ENCODE measurements around the gene PIM1. TPM values are rescaled to one million over a fixed set of nuclear protein-coding genes. Genes with fewer than 3 reads are reported as not detected.

The PIM1 gene
- total RNA-seq, 1 donor from 2014 or later, result 56.8 TPM

GRCh38 chr6:37140145-37140544 lies 29.8 kb upstream of the PIM1 start:
- Histone ChIP-seq H3K4me3 (no peak overlapping the region), H3K4me1 (peaks cover 22% of the 10 kb centered on the region), H3K9me3 (no peaks in the 10 kb centered on the region), H3K27me3 (ENCODE audit: low read depth) (no peaks in the 10 kb centered on the region), H3K36me3 (no peaks in the 10 kb centered on the region), H3K27ac (no peak overlapping the region)
- TF ChIP-seq, protein P1, sequence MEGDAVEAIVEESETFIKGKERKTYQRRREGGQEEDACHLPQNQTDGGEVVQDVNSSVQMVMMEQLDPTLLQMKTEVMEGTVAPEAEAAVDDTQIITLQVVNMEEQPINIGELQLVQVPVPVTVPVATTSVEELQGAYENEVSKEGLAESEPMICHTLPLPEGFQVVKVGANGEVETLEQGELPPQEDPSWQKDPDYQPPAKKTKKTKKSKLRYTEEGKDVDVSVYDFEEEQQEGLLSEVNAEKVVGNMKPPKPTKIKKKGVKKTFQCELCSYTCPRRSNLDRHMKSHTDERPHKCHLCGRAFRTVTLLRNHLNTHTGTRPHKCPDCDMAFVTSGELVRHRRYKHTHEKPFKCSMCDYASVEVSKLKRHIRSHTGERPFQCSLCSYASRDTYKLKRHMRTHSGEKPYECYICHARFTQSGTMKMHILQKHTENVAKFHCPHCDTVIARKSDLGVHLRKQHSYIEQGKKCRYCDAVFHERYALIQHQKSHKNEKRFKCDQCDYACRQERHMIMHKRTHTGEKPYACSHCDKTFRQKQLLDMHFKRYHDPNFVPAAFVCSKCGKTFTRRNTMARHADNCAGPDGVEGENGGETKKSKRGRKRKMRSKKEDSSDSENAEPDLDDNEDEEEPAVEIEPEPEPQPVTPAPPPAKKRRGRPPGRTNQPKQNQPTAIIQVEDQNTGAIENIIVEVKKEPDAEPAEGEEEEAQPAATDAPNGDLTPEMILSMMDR (IDR thresholded peaks at IDR 0.05), result no peak
- ATAC-seq (no peak), DNase-seq (no peak)
- intact Hi-C loops (cut with DNase I), result no loop called here

DNA sequence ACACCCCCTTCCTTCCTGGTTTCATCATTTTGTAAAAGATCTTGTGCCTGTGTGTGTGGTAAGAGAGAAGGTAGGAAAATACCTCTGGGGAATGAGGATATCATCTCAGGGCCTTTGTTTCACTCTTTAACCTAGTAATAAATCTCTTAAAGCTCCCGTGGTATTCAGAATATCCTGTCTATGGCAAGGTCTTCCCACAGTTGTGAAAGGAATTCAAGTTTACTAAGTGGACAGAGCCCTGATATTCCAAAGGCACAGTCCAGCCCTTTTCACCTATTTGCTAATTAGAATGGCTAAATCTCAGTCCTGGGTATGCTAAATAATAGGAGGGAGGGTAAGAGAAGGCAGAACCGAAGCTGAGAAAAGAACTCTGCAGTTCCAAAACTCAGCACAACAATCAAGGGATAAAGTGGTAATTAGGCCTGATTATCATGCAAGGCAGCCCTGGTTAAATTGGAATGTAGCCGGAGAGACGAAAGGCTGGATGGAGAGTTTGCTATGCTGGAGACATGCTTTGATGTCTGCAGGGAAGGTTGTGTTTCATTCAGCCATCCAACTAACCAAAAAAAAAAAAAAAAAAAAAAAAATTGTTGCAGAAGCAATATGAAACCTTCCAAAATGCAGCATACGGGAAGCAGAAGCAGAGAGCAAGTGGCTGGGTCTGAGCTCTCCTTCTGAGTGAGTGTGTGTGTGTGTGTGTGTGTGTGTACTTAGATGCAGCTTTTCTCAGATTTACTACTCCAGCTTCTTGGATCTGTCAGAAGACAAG lies 28.5 kb upstream of the PIM1 start:
- TF ChIP-seq, protein P1 (IDR thresholded peaks at IDR 0.05), result no peak
- DNase-seq (no peak), ATAC-seq (no peak)
- H3K9me3 ChIP-seq, result no peaks in the 10 kb centered on the region
- H3K27me3 ChIP-seq (ENCODE audit: low read depth), result no peaks in the 10 kb centered on the region
- H3K4me1 ChIP-seq, result peaks cover 17% of the 10 kb centered on the region
- H3K27ac ChIP-seq, result no peak overlapping the region
- intact Hi-C loops (cut with DNase I), result no loop called here
- no peaks in the 10 kb centered on the region for H3K36me3 ChIP-seq
- H3K4me3 ChIP-seq, result no peak overlapping the region

- no peak overlapping the region for H3K27ac ChIP-seq
- DNase-seq (no peak), ATAC-seq (no peak)
- no peaks in the 10 kb centered on the region for H3K27me3 ChIP-seq (ENCODE audit: low read depth)
- H3K4me3 ChIP-seq, result no peak overlapping the region
- H3K4me1 ChIP-seq, result peaks cover 13% of the 10 kb centered on the region
- H3K9me3 ChIP-seq, result no peaks in the 10 kb centered on the region
- no peaks in the 10 kb centered on the region for H3K36me3 ChIP-seq
- TF ChIP-seq, protein P1 (IDR thresholded peaks at IDR 0.05), result no peak
- intact Hi-C loops (cut with DNase I), result no loop called here
Observed at GRCh38 chr6:37142050-37142614, 27.8 kb upstream of the PIM1 start.

DNA sequence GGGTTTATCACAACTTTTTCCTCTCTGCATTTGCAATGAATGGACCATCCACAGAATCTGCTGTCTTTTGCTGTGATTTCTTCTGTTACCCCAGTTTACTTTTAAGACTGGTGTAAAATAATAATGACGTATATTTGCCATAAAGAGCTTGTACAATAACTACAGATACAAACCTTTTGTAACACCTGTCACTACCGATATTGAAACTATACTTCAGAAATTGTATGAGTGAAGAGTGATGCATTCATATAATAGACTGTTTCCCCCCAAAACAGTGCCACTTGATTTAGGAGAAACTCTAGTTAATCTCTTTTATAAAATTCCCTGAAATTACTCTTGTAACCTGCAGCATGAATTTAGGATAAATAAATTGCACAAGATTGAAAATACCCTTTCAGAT lies 26.4 kb upstream of the PIM1 start:
- intact Hi-C loops (cut with DNase I), result no loop called here
- peaks cover 6% of the 10 kb centered on the region for H3K4me1 ChIP-seq
- TF ChIP-seq, protein P1 (IDR thresholded peaks at IDR 0.05), result no peak
- no peak for ATAC-seq
- no peaks in the 10 kb centered on the region for H3K36me3 ChIP-seq
- H3K27ac ChIP-seq, result peak overlapping the region; percentile 7
- H3K27me3 ChIP-seq (ENCODE audit: low read depth), result no peaks in the 10 kb centered on the region
- DNase-seq, result no peak
- no peak overlapping the region for H3K4me3 ChIP-seq
- H3K9me3 ChIP-seq, result no peaks in the 10 kb centered on the region

- Histone ChIP-seq H3K4me1 (peaks cover 6% of the 10 kb centered on the region), H3K9me3 (no peaks in the 10 kb centered on the region), H3K27me3 (ENCODE audit: low read depth) (no peaks in the 10 kb centered on the region), H3K4me3 (no peak overlapping the region), H3K27ac (no peak overlapping the region), H3K36me3 (no peaks in the 10 kb centered on the region)
- no peak for DNase-seq
- intact Hi-C loops (cut with DNase I), result no loop called here
- ATAC-seq, result no peak
- TF ChIP-seq, protein P1 (IDR thresholded peaks at IDR 0.05), result no peak
Observed at GRCh38 chr6:37145443-37145842, 24.5 kb upstream of the PIM1 start.

Measured in lower lobe of right lung (tissue), 2 donors.